Hippocampal formation (tissue), 2 donors: ENCODE results near the gene IGFN1.
A peak's percentile ranks its signal among the peaks of the same experiment; 100 is the strongest.

Experiments
- DNase-seq, 2 donors: peaks; one replicate each; lab custom pipeline; 2025; lab: John Stamatoyannopoulos, UW

The IGFN1 gene

DNA sequence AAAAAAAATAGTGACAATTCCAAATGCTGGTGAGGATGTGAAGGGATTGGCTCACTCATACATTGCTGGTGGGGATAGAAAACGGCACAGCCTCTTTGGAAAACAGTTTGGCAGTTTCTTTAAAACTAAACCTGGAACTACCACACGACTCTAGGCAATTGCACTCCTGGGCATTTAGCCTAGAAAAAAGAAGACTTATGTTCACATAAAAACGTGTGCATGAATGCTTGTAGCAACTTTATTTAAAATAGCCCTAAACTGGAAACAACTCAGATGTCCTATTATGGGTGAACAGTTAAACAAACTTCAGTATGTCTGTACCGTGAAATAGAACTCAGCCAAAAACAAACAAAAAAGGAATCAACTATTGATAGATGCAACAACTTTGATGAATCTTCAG, 26.9 kb upstream of the IGFN1 start:
- no peak for DNase-seq

DNA sequence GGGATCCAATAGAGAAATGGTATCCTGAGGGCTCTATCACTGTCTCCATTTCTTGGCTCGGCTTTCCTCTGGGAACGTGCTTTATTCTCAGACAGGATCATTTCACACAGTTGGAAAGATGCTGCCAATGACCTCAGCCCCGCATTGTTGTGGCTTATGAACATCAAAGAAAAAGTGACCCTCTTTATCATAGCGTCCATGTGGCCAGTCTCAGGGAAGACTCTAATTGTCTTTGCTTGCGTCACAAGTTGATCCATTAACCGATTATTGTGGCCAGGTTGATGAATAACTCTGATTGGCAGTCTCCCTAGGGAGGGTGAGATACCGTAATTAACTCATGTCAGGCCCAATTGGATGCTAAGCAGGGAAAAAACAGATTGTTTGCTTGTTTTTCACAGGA, 26.0 kb upstream of the IGFN1 start:
- DNase-seq, result no peak

DNA sequence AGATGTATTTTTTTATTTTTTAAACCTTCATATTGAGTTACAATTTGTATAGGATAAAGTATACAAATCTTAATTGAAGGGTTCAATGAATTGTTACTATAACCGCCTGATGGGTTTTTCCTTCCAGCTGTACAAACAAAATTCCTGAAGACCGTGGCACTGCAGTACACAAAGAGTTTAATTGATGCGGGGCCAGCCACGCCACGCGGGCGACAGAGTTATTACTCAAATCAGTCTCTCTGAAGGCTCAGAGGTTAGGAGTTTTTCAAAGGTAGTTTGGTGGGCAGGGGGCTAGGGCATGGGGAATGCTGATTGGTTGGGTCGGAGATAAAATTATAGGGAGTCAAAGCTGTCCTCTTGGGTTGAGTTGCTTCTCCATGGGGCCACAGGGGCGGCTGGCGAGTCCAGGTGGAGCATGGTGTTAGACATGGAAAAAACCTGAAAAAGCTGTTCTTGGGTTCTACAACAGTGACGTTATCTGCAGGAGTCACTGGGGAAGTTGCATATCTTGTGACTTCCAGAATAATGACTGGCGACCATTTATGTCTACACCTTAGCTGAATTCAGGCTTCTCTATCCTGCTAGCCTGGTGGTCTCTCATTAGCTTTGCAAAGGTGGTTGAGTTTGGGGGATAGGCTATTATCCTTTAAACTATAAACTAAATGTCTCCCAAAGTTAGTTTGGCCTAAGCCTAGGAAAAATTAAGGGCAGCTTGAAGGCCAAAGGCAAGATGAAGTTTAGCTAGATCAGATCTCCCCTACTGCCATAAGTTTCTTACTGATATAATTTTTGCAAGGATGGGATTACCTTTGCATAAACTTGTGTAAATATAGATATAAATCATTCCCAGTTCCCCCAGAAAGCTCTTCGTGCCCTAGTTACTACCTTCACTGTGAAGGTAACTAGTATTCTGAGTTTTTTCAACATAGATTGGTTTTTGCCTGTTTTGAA, 23.3 kb upstream of the IGFN1 start:
- no peak for DNase-seq

DNA sequence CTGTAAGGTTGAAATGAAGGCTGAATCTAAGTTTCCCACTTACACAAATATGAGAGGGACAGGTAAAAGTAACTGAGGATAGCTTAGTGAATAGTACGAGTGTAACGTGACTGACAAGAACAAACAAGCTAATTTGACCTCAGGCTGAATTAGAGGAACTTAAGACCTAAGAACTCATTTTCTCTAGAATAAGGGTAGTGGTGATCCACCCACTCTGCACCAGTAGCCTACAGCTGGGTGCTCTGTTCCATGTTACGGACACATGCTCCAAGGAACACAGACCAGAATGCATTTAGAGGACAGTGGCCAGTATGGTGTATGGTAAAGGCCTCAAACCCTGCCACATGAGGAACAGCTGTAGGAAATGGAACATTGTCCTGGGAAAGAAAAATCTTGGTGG, 21.4 kb upstream of the IGFN1 start:
- DNase-seq, result no peak

DNA sequence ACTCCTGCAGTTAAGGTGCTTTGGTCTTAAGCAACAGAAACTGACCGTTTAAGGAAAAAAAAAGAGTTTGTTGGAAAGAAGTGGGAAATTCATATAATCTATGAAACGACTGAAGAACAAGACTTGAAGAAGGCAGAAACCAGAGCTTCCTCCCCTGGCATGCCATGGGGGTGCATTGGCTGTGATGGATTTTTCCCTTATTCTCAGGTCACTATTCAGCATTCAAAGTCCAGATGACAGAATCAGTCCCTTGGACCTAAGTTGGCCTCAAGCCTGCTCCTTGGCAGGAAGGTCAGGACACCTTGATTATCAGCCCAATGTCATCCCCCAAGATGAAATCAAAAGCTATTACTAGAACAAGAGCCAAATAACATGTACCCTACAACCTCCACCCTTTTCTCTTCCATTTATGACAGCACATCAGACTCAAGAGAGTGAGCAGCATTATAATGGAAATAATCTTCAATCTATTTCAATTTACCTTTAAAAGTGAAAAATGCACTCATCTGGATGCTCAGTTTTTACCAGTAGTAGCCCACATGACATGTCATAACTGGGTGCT, 20.6 kb upstream of the IGFN1 start:
- DNase-seq, result no peak

DNA sequence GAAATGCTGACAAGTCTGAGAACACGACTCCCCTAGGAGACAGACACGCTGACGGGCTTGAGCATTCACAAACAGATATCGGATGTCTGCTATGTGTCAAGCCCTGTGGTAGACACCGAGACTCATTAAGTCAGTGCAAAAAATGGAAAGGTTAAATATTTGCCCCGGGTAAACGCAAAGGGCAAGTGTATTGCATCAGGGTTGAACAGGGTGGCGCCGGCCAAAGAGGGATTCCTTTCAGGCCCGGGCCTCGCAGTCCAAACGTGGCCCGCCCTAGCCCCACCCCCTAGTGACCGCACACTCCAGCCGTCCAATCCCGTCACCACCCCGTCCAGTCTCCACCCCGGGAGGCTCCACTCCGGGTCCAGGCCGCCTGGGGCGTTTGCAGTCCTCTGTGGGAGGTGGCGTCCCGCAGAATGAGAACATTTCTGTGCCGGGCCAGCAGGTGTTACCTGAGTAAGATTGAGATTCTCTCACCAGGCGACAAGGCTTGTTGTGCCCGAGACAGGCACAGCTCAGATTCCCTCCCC, 20.0 kb upstream of the IGFN1 start:
- peak; percentile 88 to 89 for DNase-seq

DNA sequence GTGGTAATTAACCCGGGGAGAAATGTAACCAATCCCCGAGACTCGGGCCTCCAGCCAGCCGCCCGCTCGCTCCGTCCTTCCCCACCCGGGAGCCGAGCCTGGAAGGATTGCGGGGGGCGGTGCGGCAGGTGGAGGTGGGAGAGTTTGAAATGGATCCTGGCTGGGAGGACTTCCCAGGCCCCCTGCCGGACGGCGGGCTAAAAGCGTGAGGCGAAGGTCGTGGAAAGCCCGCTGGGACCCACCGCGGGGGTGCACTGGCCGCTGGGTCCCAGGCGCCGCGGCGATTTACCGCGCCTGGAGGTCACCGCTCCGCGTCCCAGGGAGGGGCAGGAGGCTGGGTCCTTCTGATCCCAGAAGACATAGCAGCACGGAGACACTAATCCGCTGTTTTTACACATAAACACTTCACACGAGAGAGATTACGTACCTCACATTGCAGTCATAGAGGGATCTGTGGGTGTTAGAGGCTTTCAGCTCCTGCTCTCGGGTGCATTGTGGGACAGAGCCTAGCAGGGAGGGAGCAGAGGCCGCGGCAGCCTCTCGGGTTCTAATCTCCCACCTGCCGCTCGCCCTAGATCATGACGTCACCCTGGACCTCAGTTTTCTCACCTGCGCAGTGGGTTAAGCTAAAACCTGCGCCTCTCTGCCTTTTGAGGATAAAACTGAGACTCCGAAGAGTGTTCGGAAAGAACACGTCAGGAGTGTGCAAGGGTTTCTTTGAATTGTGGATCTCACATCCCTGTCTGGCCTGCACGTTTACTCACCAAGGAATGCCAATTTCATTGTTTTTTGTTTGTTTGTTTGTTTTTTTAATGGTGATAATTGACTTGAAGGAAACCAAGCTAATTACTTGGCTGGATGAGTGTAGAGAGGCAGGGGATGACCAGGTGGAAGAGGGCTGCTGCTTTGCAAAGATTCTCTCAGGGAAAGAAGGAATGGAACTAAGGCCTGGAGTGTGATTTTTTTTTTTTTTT, 19.3 kb upstream of the IGFN1 start:
- no peak for DNase-seq

DNA sequence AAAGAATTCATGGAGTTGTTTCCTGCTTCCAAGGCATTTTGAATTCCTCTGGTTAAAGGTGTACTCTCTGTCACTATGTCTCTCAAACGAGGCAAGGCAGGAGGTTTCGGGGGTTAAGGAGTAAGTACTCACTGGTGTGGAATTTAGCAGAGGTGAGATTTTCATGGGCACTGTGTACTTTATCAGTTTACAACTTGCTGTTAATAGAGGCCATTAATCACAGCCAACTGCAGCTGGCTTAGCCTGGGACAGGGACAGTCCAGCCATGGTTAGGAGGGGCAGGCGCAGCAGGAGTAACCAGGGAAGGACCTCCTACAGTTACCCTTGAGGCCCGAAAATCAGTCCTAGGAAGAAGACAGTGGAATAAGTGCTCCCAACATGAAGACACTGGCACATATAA, 18.3 kb upstream of the IGFN1 start:
- DNase-seq, result no peak

DNA sequence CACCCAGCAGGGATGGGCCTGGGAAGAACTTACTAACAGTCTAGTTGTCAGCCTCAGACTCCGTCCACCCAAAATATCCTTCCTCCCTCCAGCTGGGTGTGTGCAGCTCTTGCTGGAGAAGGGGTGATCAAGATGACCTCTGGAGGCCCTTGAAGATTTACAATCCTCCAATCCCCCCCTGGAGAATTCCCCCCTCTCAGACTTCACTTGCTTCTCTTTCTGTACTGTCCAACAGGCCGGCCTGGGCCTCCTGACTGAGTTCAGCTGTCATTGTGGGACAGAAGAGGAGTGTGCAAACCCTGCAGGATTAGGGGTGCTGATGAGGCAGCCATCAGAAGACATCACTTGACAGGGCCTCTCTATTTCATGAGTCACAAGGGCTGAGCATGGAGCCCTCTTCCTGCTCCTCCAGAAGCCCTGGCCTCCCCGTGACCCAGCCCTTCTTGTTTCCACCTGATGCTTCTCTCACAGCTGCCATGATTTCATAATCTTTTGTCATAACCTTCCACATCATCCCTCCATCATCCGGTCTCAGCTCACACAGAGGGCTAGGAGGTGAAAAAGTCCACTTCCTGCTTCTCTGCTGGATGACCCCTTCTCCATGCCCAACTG, 17.5 kb upstream of the IGFN1 start:
- DNase-seq, result no peak

DNA sequence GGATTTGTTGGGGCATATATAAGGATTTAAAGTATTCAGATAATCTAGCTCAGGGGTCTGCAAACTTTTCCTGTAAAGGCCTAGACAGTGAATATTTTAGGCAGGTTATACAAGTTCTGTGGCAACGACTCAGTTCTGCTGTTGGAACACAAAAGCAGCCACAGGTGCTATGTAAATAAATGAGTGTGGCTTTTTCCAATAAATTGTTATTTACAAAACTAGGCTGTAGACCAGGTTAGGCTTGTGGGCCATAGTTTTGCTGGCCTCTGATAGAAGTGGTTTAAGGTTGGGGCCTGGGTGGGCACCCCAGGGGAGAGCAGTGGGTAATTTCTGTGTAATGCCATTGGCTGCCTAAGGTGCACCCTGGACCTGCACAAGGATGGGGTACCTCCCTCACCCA, 16.9 kb upstream of the IGFN1 start:
- no peak for DNase-seq

DNA sequence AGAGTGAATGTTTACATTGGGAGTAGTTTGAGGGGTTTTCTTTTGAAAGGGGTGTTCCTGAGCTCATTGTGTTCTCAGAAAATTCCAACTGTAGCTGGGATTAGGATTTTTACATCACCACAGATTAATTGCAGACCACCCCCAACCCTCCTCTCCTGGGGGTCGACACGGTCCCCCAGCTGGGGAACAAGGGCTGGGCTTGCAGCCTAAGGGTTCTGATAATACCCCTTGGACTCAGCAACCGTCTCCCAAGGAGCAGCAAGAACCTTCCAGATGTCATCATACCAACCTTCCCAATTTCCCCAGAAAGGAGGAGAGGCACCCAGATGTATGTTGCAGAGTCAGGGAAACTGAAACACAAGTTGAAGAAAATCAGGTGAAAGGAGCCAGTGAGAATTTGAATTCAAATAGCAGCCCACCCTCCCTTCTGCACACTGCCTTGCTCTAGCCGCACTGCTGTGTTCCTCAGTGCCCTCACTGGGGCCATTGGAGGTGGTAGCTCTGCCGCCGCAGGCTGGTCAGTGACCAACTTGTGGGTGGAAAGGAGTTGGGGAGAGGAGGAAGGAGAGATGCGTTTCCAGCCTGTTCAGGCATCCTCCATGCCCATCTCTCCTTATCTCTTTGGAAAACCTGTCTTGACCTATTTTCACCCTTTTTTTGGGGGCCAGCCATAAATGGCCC, 14.7 kb upstream of the IGFN1 start:
- DNase-seq, result no peak

DNA sequence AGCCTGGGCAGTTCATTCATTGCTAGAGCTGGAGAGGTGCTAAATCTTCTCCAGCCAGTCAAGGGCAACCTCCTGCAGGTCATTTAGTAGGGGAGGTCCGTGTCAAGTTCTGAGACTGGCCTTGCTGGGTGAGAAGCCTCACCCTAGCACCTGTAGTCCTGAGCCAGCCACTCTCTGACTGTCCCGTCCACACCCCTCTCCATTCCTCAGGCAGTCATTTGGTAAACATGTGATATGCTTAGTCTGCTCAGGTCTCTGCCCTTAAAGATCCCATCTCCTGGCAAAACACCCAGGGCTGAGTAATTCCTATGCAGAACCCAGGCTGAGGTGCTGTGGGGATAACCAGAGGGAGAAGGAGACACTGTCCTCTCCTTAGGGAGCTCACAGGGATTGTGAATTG, 13.7 kb upstream of the IGFN1 start:
- no peak for DNase-seq

DNA sequence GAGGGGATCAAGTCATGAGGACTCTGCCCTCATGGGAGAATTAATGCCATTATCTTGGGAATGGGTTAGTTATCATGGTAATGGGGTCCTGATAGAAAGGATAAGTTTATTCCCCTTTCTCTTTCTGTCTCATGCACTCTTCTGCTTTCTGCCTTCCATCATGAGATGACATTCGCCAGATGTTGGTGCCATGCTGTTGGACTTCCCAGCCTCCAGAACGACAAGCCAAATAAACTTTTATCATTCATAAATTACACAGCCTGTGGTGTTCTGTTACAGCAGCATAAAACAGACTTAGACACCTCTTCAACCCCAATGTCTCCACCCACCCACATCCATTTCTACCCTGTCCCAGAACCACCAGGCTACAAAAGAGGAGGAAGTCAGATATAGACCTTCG, 11.9 kb upstream of the IGFN1 start:
- DNase-seq, result no peak

DNA sequence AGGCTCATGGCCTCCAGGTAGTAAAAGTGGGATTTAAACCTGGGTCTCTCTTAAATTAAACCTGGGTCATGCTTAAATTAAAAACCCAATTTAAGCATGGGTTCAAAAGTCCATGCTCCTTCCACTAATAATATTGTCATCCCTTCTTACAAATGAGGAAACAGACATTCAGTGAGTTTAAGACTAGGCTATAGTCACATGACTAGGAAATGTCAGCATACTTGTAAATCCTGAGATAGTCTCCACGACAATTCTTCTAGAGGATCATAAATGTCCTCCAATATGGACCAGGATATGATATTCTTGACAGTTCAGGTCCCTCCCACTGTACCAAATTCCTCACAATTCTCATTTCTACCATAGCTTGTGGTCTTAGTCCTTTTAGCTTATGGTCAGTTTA, 10.5 kb upstream of the IGFN1 start:
- no peak for DNase-seq

DNA sequence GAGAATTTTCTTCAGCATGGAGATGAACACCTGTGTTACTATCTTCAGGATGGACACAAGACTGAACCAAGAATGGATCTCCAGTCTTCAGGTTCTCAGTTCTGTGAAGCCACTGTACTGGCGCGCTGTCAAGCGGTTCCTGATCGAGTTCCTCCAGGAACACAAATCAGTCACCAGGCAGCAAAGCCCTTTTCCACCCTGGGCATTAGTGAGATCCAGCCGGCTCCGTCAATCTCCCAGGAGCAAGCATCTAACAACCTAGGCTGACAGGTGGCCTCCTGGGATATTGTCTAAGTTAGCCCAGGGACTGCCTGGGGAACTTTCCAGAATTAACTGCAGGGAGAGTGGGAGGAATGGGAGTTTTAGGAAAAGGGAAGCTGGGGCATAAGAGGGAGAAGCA, 9.7 kb upstream of the IGFN1 start:
- DNase-seq, result no peak

DNA sequence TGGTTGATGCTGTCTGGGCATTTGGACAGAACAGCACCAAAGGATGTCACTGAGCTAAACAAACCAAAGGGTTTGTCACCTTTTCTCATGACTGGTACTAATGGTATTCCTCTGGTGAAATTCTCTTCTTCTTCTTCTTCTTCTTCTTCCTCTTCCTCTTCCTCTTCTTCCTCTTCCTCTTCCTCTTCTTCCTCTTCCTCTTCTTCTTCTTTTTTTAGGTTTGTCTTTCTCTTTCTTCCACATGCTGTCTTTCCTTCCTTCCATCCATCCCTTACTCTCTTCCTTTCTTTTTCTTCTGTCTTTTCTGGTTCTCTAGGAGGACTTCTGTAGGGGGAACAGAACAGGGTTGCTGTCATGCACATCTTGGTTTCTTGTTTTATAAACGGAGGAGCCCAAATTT, 9.3 kb upstream of the IGFN1 start:
- DNase-seq, result no peak

DNA sequence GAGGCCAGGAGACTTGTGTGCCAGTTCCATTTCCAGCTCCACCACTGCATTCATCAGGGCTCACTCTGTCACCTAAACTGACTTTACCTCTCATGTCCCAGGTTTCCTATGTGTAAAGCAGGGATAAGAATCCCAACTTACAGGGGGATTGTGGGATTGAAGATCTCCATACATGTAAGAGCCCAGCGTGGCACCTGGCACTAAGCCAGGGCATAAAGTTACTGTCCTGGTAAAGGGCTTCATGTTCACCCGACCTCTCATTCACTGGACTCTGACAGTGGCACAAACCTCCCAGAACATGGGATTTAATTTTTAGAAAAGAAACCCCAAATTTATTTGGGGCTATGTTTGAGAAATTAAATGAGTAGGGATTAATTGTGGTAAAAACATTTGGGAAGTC, 8.9 kb upstream of the IGFN1 start:
- no peak for DNase-seq

DNA sequence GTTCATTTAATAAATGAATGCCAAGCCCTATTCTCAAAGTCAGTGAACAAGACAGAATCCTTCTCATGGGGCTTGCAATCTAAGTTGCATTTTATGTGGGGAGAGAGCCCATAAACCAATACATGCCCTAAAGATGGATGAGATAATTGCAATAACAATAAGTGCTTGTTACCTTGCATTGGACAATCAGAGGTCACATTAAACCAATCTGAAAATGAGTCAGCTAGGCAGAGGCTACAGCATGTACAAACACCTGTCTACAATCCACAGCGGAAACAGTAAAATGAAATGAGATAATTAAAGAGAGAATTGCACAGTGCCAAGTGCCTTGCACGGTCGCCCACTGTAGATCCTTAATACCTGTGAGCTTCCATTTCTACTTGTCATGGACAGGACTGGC, 7.4 kb upstream of the IGFN1 start:
- DNase-seq, result no peak

DNA sequence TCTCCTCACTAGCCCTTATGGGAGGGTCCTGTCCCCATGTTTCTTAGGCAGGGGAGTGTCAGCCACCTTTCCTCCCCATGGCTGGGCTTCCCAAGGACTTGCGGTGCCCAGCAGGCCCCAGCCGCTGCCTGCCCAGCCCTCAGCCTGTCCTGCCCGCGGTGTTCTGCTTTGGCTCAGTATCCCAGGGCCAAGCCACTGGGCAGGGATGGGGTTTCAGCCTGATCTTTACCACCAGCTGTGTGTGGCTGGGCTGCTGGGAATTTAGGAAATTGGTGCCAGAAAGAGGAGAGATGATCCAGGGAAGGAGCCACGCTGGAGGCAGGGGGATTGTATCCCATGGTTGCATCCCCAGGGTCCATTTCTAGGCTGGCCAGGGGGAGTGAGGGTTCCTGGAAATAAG, 6.9 kb upstream of the IGFN1 start:
- DNase-seq, result no peak

DNA sequence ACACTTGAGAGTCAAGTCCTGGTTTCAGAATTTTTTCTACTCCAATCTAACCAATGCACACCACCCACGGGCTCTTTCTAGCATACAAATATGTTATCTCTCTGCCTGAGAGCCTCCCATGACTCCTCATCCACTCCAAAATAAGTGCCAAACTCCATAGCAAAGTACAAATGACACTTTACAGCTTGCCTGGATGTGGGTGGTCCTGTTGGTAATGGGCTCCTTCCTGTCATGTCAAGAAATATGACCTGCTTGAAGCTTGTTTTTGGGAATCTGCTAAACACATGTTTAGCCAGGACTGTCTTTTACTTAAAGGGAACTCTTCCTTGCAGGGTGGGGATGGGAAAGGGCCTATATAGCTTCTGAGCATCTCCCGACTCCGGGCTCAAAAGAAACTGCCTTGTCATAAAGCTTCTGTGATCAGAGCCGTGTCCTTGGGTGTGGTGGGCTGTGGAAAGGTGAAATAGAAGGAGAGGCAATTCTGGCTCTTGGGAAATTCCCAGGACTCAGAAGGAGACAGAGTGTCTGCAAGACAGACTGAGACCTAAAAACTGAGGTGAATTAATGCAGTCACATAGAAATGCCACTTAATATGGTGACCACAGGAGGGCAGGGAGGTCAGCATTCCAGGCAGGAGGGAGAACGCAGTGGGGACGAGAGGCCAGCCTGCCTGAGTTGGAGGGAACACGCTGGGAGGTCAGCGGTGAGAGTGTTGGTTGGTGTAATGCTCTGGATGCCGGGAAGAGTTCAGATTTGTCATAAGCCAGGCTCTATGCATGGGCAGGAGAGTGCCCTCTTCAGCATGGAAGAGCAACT, 6.1 kb upstream of the IGFN1 start:
- peak; percentile 5 to 17 for DNase-seq

DNA sequence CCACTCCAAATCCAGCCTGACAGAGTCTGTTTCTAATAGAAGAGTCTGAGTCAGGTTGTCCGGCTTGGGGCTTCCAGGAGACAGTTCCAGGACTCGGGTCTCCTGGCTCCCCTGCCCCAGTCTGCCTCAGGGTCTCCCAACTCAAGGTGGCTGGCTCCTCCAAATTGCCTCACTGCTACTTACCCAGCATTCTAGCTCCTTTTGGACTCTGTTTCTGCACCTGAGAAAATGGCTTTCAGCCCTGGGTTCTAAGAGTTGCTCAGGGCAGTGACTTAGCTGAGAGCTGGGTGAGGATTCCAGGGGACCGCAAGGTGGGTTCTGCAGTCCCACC, 5.5 kb upstream of the IGFN1 start:
- DNase-seq, result no peak
